Right renal pelvis (tissue), 4 donors: ENCODE data around the gene TMEM219. TPM values are rescaled to one million over a fixed set of nuclear protein-coding genes. Genes with fewer than 3 reads are reported as not detected.
"Not testable (repeated sequence)": the region's sequence is repeated elsewhere in the genome, so short reads cannot be mapped to it uniquely, and the experiment has no call there.

Experiments used
- DNase-seq, 4 donors: peaks; one replicate each; pipeline ENCODE4 v3.0.0-alpha.2; 2013; ENCODE audit warnings: low read depth in 4 of 4, low spot score in 3 of 4, missing footprints in 1 of 4
- polyA plus RNA-seq, 4 donors: library from polyadenylated mRNA; unstranded; fragments of 120-200 nt; gene quantifications; one replicate each; pipeline ENCODE4 v1.2.1, GENCODE V29; 2013; ENCODE audit not compliant: insufficient read length in 4 of 4

TMEM219 gene
- polyA plus RNA-seq, 4 donors = 115 to 126 (median 116) TPM

GRCh38 chr16:29950806-29951461, 10.9 kb upstream of the TMEM219 start:
- DNase-seq = no peak

DNA sequence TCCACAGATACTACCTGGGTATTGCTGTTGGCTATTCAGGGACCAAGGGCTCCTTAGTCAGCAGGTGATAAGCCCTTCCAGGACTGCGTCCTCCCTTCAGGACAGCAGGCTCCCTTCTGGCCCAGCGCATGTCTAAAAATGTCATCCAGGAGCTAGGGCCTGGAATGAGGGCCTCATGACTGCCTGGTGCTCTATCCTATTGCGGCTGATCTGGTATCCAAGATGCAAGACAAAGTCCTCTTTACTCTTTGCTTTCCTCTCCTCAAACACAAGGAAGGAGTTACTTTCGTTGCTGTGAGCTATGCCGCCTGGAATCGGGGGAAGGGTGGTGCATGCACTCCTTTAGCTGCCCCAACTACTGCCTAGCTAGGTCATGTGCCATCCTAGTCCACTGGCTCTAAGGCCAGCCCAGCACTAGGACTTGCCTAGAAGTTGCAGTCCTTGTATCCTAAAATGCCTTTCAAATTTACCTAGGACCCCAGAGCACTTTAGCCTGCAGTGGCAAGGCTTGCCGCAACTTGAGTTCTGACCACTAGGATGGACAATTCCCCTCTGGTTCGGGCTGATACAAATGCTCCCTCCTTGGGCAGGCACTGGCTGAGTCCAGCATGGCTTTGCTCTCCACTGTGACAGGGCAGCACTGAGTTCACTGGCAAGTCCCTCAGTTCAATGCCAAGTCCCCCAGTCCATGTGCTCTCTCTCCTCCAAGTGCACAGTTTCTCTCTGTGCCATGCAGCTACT, 10.1 kb upstream of the TMEM219 start:
- DNase-seq = no peak

DNA sequence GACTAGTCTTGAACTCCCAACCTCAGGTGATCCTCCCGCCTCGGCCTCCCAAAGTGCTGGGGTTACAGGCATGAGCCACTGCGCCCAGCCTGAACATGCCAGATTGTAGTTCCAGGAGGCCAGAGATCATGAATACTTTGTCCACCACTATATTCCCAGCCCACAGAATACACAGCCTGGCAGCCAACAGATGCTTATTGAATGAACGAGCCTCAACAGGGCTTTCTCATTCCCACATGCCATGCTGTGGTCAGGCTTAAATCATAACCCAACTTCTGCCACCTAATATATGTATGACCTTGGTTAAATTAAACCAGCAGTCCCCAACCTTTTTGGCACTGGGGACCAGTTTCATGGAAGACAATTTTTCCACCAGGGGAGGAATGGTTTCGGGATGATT, 3.1 kb upstream of the TMEM219 start:
- DNase-seq = no peak

- no peak for DNase-seq
Measured at GRCh38 chr16:29959293-29959692, 2.6 kb upstream of the TMEM219 start.

- DNase-seq = not testable (repeated sequence)
Measured at GRCh38 chr16:29959821-29960220, 2.1 kb upstream of the TMEM219 start.

- DNase-seq = no peak
Measured at GRCh38 chr16:29961127-29961478, 776 bp upstream of the TMEM219 start.

DNA sequence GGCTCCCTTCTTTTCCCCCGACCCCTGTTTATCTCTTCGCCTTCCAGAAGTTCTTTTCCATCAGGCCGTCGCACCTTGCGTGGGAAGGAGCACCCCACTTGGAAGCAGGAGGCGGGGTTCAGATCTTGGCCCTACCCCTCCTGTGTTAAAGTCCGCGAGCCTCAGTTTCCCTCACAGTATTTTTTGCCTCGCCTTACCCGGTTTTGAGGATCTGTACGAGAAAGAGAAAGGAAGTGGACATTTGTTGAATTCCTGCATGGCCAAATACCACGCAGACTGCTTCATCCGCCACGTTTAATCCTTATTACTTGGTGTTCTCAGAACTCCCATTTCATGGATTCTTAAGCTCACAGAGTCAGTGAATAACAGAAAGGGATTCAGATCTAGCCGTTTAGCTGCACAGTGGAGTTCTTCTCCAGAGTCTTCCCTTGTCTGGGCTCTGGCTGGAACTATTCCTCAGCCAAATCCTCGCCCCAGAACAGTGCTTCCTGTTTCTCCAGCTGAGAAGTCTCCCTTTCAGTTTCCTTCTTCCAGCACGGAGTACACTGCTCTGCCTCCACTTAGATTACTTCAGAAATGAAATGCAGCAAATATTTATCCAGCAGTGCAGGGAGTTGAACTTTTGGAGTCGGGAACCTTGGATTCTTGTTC, 590 bp downstream of the TMEM219 start:
- DNase-seq = no peak

GRCh38 chr16:29963021-29963743, 1.3 kb downstream of the TMEM219 start:
- DNase-seq = no peak

GRCh38 chr16:29968205-29968604, 6.3 kb downstream of the TMEM219 start:
- no peak for DNase-seq

- DNase-seq = no peak
Measured at GRCh38 chr16:29971304-29971703, 9.4 kb downstream of the TMEM219 start.

DNA sequence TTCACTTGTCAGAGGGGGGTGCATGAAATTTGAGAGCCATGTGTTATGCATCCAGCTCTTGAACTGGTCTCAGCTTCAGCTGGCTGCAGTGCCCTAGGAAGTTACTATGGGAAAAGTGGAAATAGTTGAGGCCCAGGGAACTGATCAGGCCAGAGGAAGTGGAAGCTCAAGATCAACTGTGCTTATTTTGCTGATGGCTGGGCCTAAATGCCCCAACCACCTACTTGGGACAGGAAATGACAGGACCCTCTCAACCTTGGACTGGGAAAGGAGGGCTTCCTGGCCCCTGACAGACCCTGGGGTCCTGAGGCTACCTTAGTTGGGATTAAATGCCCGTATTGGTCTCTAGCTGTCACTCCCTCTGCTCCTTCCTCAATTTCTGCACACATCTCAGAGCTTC, 10.6 kb downstream of the TMEM219 start:
- DNase-seq = no peak

- DNase-seq = no peak
Measured at GRCh38 chr16:29972992-29973383, 11.1 kb downstream of the TMEM219 start.

DNA sequence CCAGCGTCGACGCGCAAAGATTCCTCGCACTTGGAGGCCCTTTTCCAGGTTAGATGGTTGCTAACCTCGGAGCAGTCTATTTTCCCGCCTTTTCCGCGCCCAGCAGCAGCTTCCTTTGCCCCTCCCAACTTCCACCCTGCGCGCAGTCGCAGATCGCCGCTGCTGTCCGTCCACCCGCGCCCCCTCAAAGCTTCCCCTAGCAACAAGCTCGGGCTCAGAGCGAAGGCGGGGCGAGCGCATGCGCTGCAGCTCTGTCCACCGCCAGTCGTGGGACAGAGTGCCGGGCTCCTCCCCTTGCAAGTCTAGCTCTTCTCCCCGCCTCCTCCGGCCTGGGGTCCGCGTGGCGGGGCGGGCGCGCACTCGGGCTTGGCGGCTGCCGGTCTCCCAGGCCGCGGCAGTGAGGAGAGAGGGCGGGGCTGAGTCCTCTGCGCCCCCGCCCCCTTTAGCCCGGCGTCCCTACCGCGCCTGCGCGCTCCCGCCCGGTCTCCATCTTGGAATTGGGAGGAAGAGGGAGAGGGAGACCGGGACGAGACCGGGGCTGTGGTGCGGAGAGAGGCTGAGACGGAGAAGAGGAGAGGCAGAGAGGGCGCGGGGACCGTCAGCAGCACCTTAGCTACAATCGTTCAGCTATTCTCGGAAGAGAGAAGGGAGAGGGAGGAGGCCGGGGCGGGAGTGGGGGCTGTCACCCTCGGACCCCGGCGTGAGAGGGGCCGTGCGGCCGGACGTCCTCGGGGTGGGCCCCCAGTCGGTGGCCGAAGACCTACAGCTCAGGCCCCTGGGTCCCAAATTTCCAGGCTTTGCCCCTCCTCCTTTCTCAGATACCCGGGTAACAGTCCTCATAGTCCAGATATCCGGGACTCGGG, 11.7 kb downstream of the TMEM219 start, which contains the start of gene TAOK2:
TAOK2 (plus strand) TSS at position 485 of the 863 bp plus-strand sequence. CDS start 3,905 bp downstream, outside the sequence.
- DNase-seq = peak; percentile 97 to 98 (median 97)

- DNase-seq = no peak
Measured at GRCh38 chr16:29974291-29975133, 12.6 kb downstream of the TMEM219 start.

DNA sequence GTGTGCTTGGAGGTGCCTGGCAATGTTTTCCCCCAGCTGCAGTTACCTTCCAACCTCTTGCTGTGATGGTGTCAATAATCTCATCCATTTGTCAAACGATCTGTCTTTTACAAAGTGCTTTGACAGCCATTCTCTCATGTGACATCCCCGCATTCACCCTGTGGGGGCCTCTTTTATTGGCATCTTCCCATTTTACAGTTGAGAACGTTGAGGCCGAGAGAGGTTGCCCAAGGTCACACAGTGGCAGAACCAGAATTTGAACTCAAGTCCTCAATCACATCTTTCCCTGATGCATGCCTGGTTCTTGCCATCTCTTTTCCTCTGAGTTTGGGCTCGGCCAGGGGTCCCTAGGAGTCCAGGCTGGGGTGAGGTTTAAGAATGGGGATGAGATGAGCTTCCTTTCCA, 13.3 kb downstream of the TMEM219 start:
- no peak for DNase-seq

DNA sequence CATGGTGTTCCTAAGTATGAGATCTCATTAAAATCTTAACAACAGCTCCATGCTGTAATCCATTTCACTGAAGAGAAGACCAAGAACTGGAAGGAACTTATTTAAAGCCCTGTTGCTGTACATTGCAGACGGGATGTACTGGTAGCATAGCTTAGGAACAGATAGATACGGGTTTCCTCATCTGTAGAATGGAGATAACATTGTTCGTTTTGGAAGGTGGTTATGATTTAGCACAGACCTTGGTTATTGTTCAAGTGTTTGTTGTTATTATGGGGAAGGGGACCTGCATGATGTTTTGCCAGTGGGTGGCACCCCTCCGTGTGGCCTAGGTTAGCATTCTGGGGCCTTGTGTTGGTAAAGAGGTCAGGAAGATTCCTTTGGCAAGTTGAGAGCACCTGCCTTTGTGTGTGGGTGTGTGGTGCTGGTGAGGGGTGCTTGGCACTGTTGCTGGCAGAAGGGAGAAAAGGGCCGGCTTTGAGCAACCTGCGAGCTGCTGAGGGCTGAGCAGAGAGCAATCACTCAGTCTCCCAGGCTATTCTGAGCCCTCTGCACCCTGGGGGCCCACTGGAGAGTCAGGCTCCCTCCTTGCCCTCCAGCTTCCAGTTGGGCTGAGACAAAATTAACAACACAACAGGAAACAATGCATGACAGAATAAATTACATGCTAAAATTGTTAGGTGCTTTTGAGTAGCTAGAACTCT, 14.1 kb downstream of the TMEM219 start:
- no peak for DNase-seq

DNA sequence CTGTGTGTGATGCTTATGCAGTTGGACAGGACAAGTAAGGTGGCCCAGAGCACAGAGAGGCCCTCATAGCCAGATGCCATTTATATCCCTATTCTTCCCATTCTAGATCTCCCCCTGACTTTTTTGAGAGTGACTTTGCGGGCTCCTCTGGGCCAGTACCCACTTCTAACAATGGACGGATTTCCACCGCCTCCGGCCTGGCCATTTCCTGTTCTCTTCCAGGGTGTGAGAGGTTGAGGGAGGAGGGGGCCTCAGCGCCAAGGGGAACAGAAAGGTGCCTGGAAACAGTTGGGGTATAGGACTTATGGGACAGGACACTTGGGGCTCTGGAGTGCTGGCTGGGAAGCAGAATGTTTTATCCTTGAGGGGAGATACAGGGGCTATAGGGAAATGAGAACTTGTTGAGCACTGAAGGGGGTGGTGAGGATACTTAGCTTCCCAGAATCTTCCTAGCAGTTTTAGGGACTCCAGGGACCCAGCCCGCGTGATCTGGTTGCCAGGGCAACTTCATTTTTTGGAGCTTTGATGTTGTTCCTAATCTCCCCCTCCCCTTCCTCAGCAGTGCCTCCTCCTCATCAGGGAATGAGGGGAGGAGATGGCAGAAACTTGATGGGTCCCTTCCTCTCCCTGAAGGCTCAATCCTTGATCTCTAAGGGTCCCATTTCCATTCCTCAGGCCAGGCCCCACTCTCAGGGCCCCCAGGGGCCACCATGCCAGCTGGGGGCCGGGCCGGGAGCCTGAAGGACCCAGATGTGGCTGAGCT, 15.4 kb downstream of the TMEM219 start:
- DNase-seq = no peak

- no peak for DNase-seq
Measured at GRCh38 chr16:29978081-29978480, 16.2 kb downstream of the TMEM219 start.
